IMR-90 (cell line): ENCODE measurements around the gene ATP10A.

Experiments used
- CTCF ChIP-seq: conservative IDR thresholded peaks from 2 replicates; pipeline ENCODE4 v1.5.1; 2012; ENCODE audit warnings: mild to moderate bottlenecking, low read depth, low read length, improper control_type of control experiment
- POLR2A ChIP-seq: IDR thresholded peaks from 2 replicates; pipeline ENCODE4 v1.6.1; 2012; ENCODE audit warnings: mild to moderate bottlenecking, low read depth, low read length
- USF2 ChIP-seq: fragments of 150-350 bp; IDR thresholded peaks from 2 replicates; pipeline ENCODE4 v1.6.1; 2017; ENCODE audit warnings: mild to moderate bottlenecking, antibody characterized with exemption, low read length, low read depth

DNA sequence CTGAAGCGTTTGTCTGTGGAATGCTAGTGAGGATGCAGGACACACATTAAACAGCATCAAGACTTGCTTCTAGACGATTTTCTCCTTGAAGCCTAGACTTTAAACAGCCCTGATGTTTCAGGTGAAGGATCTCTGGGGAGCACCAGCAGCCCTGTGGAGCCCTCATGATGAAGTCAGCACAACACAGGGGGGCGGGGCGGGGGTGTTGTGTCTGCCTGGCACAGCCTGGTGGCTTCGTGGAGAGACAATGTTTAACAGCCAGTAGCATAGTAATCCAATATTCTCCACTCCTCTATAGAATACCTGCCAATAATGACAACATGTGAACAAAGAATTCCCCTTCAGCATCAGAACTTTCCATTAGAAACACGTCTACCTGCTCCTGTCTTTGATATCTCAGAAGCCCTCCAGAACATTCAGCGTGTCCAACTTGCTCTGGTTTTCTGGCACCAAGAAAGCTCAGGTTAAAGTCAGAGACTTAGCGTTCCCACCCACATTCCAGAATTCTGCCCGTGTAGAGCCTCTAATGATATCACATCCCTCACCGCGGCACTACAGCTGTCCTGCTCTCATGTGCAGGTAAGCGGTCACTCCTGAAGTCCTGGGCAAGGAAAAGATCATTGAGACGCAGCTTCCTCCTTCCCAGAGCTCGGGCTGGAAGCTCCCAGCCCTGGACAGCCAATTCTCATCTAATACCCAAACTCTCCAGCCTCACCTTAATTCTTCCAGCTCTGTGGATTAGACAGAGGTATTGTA lies 98.0 kb downstream of the ATP10A start:
- no peak for TF ChIP-seq CTCF
- TF ChIP-seq POLR2A = no peak
- no peak for TF ChIP-seq USF2
